Right ventricle myocardium inferior (tissue), 1 donor: Measurements from ENCODE around the gene SLC35C1. TPM values are rescaled to one million over a fixed set of nuclear protein-coding genes. Genes with fewer than 3 reads are reported as not detected.
"Not testable (repeated sequence)": the region's sequence is repeated elsewhere in the genome, so short reads cannot be mapped to it uniquely, and the experiment has no call there.

Experiments used
- ATAC-seq: fragments of 200-7000 bp; cut with Tn5 transposase; one replicate; pipeline ENCODE4 v1.9.1; 2020; ENCODE audit warnings: mild to moderate bottlenecking, moderate library complexity
- DNase-seq: peaks from one replicate; pipeline ENCODE4 v3.0.0; 2021; ENCODE audit errors: missing footprints
- intact Hi-C: fragments of 100-400 bp; cut with DNase I; formaldehyde crosslinking; loops from one replicate; pipeline ENCODE4 v1.11.0; 2022
- total RNA-seq: library from RNA; stranded (reverse); fragmentation: NEBNext Ultra II Directional; extraction: Animal tissue kit (Norgen Biotek cat#: 25700); gene quantifications from one replicate; pipeline ENCODE4 v1.2.1, GENCODE V29; 2021
- donor health status: DM: no; HTN: yes; CAD: no; lungs with severe emphysema.

Gene SLC35C1
- total RNA-seq, 1 donor from 2014 or later = 6.0 TPM

- DNase-seq (no peak), ATAC-seq (no peak)
- intact Hi-C loops = no loop called here
These were observed 2.2 kb downstream of the SLC35C1 start for GRCh38 chr11:45806937-45807791.

DNA sequence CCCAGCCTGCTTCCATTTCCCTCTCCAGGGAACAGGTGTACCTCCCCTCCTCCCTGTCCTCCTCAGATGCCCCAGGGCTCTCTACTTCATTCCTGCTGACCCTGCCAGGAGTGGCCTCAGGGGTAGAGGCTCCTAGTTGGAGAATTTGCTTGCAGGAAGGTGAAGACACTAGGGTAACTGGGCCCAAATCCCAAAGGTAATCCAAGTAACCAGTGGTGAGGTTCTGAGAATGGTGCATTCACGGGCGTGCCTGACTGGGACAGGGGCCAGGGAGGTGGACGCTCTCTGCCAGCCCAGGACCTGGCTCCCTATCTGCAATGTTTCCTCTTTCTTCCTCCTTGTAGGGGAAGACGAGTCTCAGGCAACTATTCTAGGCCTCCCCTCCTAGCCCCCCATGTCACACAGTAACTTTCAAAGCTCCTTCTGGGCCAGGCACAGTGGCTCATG is 2.9 kb downstream of the SLC35C1 start:
- intact Hi-C loops = no loop called here

DNA sequence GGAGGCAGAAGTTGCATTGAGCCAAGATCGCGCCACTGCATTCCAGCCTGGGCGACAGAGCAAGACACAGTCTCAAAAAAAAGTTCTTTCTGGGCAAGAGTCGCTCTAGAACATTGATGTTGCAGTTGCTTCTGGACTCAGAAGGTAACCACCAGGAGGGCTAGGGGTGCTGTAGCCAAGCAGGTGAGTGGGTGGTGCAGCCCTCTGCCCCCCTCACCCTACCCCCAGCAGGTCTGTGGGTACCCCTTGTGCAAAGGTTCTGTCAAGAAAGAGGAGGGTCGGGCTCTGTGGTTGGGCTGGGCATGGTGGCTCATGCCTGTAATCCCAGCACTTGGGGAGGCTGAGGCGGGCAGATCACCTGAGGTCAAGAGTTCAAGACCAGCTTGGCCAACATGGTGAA is 3.5 kb downstream of the SLC35C1 start:
- DNase-seq, intact Hi-C loops, ATAC-seq: not testable (repeated sequence)

More for the DNA sequence above, 2.9 kb downstream of the SLC35C1 start:
- ATAC-seq = no peak
- DNase-seq = no peak

DNA sequence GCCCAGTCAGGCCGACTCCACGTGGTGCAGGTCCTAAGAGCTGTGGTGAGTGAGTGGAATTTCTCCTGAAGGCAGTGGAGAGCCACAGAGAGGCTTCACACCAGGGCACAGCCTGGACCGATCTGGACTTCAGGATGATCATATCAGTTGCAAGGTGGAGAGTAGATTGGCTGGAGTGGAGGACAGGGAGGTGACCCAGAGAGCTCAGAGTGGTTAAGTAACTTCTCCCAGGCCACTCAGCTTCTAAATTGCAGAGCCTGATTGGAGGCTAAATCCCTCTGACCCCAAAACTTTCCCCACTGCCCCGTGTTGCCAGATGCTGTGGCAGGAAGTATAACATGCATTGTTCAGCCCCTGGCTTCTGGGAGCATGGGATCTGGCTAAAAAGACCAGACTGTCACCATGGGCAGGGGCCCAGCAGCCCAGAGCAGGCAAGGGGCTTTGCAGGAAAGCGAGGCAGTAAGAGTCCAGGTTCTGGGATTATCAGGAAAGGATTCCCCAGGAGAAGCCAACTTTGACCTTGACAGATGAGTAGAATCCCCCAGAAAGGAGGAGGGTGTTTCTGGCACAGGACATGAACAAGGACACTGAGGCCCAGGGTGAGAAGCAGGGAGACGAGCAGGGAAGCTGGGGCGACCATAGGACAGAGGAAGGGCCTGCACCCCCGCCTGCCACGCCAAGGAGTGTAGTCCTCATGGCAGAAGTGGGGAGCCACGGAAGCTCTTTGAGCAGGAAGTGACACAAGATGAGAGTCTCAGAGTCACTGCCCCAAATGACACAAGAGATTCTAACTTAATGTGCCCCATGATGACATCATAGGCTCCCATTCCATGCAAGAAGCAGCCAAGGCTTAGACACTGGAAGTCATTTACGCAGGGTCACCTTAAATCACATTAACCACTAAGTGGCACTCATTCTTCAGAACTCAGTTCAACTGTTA is 4.8 kb downstream of the SLC35C1 start:
- DNase-seq = no peak
- intact Hi-C loops = no loop called here
- no peak for ATAC-seq

GRCh38 chr11:45810431-45811108 is 5.6 kb downstream of the SLC35C1 start:
- no peak for ATAC-seq
- no peak for DNase-seq
- intact Hi-C loops = no loop called here

DNA sequence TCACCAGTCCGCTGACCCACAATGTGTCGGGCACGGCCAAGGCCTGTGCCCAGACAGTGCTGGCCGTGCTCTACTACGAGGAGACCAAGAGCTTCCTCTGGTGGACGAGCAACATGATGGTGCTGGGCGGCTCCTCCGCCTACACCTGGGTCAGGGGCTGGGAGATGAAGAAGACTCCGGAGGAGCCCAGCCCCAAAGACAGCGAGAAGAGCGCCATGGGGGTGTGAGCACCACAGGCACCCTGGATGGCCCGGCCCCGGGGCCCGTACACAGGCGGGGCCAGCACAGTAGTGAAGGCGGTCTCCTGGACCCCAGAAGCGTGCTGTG is 6.1 kb downstream of the SLC35C1 start:
- no peak for ATAC-seq
- no peak for DNase-seq
- intact Hi-C loops = no loop called here

DNA sequence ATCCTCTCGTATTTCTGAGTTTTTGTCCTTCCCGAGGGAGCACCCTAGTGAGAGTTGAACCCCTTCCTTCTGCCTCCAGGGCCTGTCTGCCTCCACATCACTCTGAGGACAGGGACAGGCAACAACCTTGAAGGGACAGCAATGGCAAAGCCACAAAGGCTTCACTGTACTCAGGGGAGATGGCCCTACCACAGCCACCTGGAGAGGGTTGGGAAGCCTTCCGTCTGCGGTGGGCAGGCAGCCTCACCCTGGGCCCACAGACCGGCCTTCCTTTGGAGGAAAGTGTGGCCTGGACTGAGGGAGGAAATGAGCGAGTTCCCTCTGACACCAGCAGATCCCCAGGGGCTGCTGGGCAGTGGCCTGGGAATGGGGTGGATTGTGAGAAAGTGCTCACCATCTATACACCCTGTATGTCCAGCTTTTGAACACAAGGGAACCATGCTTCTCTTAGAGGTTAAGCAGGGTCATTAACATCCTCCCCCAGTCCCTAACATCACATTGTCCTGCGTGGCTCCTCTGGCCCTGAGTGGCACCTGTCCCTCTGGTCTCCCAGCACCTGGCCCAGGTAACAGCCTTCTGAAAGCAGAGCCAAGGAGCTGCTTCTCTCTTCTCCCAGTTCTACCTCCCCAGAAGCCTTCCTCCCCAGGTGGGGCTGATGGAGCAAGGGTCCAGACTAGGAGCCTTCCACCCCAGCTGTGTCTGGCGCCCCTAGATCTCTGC is 6.8 kb downstream of the SLC35C1 start:
- intact Hi-C loops = no loop called here
- DNase-seq = no peak
- ATAC-seq = no peak

- intact Hi-C loops = no loop called here
- DNase-seq (no peak), ATAC-seq (no peak)
These were observed 7.9 kb downstream of the SLC35C1 start for GRCh38 chr11:45812581-45813548.

DNA sequence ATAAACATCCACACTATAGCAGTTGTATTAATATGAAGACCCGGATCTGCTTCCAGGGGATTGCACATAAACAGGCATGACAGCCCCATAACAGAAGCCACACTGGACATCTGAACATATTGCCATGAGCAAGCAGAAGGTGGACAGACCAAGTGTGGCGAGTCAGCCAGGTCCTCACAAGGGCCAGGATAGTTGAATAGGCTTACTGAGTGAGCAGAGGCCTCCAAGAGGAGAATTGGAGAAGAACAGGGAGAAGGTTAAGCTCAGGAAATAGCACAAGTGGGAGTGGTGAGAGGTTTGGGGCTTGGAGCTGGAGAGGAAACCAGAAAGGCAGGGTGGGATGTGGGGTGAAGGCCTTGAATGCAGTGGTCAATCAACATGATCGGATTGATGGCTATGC is 10.8 kb downstream of the SLC35C1 start:
- no peak for ATAC-seq

GRCh38 chr11:45816614-45817013 is 11.7 kb downstream of the SLC35C1 start:
- intact Hi-C loops = no loop called here

More for the DNA sequence above, 10.8 kb downstream of the SLC35C1 start:
- intact Hi-C loops = no loop called here
- no peak for DNase-seq

GRCh38 chr11:45817191-45817590 is 12.2 kb downstream of the SLC35C1 start:
- DNase-seq (no peak), ATAC-seq (no peak)
- intact Hi-C loops = no loop called here

More at GRCh38 chr11:45816614-45817013, 11.7 kb downstream of the SLC35C1 start:
- DNase-seq = no peak
- ATAC-seq = no peak

DNA sequence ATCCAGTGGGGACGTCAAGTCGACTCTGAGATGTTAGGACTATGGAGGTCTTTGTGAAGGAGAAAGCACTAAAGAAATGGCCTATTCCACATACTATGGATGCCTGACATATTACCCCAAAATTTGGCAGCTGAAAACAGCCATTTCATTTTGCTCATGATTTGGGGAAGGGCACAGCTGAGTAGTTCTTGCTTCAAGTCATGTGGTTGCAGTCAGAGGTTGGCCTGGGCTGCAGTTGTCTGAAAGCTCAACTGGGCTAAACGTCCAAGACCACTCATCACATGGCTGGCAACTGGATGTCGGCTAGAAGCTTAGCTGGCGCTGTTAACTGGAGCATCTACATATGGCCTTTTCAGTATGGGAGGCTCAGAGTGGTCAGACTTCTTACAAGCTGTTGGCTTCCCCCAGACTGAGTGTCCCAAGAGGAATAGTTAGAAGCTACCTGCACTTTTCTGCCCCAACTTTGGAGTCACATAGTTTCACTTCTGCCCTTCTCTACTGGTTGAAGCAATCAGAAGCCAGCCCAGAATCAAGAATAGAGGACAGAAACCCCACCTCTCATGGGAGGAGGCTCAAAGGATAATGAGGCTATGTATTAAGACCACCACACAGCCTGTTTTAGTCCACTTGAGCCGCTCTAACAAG is 14.1 kb downstream of the SLC35C1 start:
- no peak for ATAC-seq
- intact Hi-C loops = no loop called here
- DNase-seq = no peak

- ATAC-seq = no peak
- no peak for DNase-seq
- intact Hi-C loops = no loop called here
These were observed 15.4 kb downstream of the SLC35C1 start for GRCh38 chr11:45820211-45820857.

DNA sequence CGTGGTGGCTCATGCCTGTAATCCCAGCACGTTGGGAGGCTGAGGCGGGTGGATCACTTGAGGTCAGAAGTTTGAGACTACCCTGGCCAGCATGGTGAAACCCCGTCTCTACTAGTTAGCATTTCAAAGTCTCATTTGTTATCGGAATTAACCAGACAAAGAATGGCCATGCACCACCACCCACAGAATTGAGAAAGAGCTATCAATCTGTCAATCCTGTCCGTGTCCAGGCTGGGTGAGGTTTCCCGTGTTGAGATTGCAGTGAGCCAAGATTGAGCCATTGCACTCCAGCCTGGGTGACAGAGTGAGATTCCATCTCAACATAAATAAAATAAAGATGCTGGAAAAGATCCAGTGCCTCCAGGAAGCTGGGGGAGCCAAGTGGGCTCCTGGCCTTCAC is 21.5 kb downstream of the SLC35C1 start:
- ATAC-seq, DNase-seq, intact Hi-C loops: not testable (repeated sequence)

- ATAC-seq (no peak), DNase-seq (no peak)
- intact Hi-C loops = no loop called here
These were observed 22.2 kb downstream of the SLC35C1 start for GRCh38 chr11:45827123-45827522.

DNA sequence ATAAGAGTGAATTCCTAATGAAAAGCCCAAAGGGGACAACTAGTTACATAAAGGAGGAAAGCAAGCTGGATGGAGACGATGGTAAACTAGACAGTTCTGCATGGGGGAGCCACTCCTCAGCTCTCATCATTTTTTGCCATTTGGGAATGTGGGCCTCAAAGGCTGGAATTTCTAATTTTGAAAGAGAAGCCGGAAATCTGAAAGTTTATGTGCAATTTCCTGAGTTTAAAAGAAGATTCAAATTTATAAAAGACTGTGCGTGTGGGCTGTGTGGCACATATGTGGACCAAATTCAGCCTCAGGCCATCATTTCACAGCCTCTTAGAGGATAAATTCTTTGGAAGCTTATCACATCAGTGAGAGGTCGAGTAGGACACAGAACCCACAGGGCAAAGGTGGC is 24.0 kb downstream of the SLC35C1 start:
- ATAC-seq = no peak
- intact Hi-C loops = no loop called here
- no peak for DNase-seq
